Epithelial cell of proximal tubule (primary cell): ENCODE data around the gene SF3B4. TPM values are rescaled to one million over a fixed set of nuclear protein-coding genes. Genes with fewer than 3 reads are reported as not detected.
A peak's percentile ranks its signal among the peaks of the same experiment; 100 is the strongest.

ENCODE experiments used
- DNase-seq: peaks from one replicate; pipeline ENCODE4 v3.0.0-alpha.2; 2011; ENCODE audit warnings: low read depth
- H3K4me3 ChIP-seq: 2 replicates; pipeline ENCODE4 v1.5.1; 2011; ENCODE audit warnings: low read depth, mild to moderate bottlenecking, low read length
- total RNA-seq: library from RNA; depleted of rRNA; stranded (reverse); fragments of >200 nt; gene quantifications from 2 replicates; pipeline ENCODE4 v1.2.3, GENCODE V29; 2015
- TF ChIP-seq, protein P1 (sequence below): conservative IDR thresholded peaks from 2 replicates; pipeline ENCODE4 v1.5.1; 2012; ENCODE audit warnings: low read depth, mild to moderate bottlenecking, low read length

The SF3B4 gene
- total RNA-seq, 1 donor from 2014 or later: 7.7 TPM

DNA sequence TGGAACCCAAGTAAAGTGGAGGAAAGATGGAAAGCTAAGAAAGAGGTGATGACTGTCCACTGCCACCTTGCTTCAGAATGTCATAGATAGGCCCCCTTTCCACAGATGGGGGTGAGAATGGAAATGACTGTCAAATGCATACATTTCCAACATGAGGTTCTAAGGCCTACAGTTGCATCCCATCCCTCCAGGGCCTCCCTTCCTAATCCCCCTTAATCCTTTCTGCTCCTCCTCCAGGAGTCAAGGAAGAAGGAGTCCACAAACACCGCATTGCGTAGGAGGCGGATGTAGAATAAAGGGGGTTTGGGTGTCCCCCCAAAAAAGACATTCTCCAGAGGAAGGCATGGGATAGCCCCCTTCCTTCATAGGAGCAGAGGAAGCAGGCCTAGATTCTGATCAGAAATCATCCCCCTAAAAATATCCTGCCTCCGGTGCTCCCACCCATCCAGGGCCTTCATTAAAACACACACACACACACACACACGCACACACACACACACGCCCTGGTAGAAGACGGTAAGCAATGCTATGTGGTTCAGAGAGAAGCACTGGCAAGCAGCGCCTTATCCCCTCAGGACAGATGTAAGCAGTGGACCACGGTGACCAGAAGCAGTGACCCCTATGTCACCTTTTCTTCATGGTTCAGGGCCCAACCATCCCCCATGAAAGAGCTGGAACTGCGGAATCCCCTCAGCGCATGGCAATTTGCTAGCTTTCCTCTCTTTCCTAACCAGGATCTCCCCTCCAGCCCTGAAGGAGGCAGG lies 12.0 kb downstream of the SF3B4 start:
- no peak overlapping the region for H3K4me3 ChIP-seq
- DNase-seq: no peak
- TF ChIP-seq, protein P1, sequence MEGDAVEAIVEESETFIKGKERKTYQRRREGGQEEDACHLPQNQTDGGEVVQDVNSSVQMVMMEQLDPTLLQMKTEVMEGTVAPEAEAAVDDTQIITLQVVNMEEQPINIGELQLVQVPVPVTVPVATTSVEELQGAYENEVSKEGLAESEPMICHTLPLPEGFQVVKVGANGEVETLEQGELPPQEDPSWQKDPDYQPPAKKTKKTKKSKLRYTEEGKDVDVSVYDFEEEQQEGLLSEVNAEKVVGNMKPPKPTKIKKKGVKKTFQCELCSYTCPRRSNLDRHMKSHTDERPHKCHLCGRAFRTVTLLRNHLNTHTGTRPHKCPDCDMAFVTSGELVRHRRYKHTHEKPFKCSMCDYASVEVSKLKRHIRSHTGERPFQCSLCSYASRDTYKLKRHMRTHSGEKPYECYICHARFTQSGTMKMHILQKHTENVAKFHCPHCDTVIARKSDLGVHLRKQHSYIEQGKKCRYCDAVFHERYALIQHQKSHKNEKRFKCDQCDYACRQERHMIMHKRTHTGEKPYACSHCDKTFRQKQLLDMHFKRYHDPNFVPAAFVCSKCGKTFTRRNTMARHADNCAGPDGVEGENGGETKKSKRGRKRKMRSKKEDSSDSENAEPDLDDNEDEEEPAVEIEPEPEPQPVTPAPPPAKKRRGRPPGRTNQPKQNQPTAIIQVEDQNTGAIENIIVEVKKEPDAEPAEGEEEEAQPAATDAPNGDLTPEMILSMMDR: no peak

DNA sequence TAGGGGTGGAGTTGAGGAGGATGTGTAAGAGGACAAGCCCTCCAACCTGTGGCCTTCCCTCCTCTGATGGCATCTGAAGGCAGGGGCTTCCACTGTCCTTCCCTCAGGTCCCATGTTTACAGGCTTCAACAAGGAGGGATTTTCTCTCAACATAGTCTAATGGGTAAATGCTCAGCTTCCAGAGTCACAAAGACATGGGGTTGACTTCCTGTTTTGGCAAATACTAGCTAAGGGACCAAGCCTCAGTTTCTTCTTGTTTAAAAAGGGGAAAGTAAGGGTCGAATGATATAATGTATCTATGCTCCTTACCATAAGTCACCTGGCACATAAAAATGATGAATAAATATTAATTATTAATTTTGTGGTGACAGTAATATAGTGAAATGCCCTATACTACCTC lies 13.1 kb downstream of the SF3B4 start:
- H3K4me3 ChIP-seq: no peak overlapping the region
- no peak for DNase-seq
- TF ChIP-seq, protein P1: no peak

DNA sequence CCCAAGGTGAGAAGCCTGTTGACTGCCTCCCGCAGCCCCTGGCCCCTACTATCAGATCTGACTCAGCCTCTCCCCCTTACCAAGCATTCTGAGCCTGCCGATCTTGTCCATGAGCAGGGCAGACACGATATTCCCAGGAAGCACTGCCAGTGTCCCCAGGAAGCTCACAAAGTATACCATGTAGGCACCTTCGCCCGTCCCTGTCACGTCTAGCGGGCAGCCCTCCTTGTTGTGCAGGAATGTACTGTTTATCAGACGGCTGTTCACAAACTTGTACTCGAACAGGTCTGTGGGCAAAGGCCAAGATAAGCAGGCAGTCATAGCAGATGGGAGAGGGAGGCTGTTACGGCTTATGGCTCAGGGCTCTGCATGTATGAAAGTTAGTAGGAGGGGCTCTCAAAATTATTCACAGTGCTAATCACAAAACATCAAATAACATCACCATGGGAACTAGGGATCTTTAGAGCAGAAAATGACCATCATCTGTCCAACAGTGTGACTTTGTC lies 21.0 kb downstream of the SF3B4 start:
- TF ChIP-seq, protein P1: no peak
- no peak for DNase-seq

DNA sequence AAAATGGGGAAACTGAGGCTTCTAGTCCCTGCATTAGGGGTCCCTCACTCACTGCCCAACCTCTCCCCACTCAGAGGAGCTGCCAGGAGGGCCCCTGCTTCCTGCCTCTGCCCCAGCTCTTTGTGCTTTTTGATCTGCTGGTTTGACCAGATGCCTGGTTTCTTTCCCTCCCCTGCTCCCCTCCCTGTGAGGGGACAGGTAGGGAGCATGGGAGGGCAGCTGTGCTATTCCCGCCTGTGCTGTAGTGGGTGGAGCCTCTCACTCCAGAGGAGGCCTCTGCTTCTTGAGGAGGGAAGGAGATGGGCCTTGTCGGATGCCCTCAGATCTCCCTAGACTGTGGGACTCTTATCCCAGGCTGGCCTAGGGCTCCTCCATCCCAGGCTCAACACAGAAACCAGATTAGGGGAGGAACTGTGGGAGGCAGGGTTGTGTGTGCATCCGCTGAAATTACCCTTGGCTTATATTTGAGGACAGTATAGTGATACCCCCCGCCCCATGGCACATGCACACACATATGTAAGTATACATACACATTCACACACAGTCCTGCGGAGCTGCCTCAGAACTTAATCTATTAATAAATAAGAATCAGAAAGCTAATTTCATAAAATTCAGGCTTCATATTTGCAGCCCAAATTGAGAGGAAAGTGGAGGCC lies 23.6 kb downstream of the SF3B4 start:
- TF ChIP-seq, protein P1: no peak
- no peak overlapping the region for H3K4me3 ChIP-seq
- no peak for DNase-seq

More for the DNA sequence above, 21.0 kb downstream of the SF3B4 start:
- no peak overlapping the region for H3K4me3 ChIP-seq

DNA sequence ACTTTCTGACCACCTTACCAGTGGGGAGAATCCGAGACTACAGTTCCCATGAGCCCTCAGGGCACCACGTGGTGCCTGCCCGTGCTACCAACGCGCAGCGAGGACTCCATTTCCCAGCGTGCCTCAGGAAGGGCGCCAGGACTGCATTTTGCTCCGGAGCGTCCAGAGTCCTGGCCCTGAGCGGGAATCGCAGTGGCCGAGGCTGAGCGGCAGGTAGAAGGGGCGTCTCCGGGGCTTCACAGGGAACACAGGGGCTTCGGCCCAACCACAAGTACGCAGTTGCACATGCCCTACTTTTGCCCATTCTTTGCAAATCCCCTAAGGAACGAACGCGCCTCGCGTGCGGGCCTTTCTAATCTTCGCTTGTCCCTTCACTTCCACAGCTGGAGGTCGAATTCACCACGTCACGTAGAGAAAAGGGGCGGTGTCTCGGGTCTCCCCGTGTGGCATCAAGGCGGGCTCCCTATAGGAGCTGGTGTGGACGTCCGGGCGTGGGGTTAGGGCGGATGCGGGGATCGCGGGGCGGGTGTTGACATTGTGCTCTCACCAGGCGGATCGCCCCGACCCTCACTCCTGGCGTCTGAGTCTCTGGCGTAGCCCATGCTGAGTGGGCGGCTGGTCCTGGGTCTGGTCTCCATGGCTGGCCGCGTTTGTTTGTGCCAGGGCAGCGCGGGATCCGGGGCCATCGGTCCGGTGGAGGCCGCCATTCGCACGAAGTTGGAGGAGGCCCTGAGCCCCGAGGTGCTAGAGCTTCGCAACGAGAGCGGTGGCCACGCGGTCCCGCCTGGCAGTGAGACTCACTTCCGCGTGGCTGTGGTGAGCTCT lies 27.9 kb downstream of the SF3B4 start, which contains the start of gene BOLA1:
TSS of gene BOLA1 (plus strand) at position 109 of the 825 bp plus-strand sequence. CDS start at position 601, 492 bp downstream.
- TF ChIP-seq, protein P1: no peak
- peak within 1 kb of the TSS; percentile 78 for H3K4me3 ChIP-seq
- DNase-seq: no peak

DNA sequence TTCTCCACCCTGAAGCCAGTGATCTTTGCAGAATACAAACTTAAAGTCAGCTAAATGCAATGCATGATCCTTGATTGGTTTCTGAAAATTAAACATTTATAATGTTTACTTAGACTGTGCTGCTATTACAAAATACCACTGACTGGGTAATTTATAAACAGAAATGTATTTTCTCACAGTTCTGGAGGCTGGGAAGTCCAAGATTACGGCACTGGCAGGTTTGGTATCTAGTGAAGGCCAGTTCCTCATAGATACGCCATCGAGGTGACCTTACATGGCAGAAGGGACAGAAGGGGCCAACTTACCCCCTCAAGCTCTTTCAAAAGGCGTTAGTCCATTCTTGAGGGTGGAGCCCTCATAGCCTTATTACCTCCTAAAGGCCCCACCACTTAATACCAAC lies 31.0 kb downstream of the SF3B4 start:
- H3K4me3 ChIP-seq: no peak overlapping the region
- DNase-seq: no peak
- TF ChIP-seq, protein P1: no peak
